T-cell (primary cell): ENCODE data around the gene SLC16A12. TPM values are rescaled to one million over a fixed set of nuclear protein-coding genes. Genes with fewer than 3 reads are reported as not detected.
"Not testable (repeated sequence)": the region's sequence is repeated elsewhere in the genome, so short reads cannot be mapped to it uniquely, and the experiment has no call there.

Experiments
- ATAC-seq, 4 experiments: fragments of 200-7000 bp in 3 of 4; fragments of 150-1000 bp in 1 of 4; cut with Tn5 transposase; replicated peaks in 1 of 4; 1 replicate in 3 of 4; 2 replicates in 1 of 4; pipeline ENCODE4 v1.10.0; 2021; ENCODE audit warnings: moderate library complexity in 3 of 4, mild to moderate bottlenecking in 2 of 4, moderate number of reproducible peaks in 1 of 4
- CTCF ChIA-PET, 2 donors: fragments of 300-600 bp; sonication (Branson Sonifier 250); formaldehyde crosslinking; loops; one replicate each; lab custom pipeline; 2022; ENCODE audit warnings: antibody characterized with exemption in 2 of 2; lab: Charles Lee
- POLR2A ChIA-PET, 2 donors: fragments of 300-600 bp; sonication (Branson Sonifier 250); formaldehyde crosslinking; loops; one replicate each; lab custom pipeline; 2022; ENCODE audit warnings: antibody characterized with exemption in 2 of 2; lab: Charles Lee
- DNase-seq, 35 experiments: peaks; one replicate each; pipeline versions ENCODE4 v3.0.0 to v3.0.0-alpha.2; 2013 to 2023
- H3K27ac ChIP-seq: one replicate; pipeline ENCODE4 v1.5.1; 2013; ENCODE audit warnings: low read length
- H3K27me3 ChIP-seq, 2 experiments: replicated peaks in 1 of 2; 1 replicate in 1 of 2; 2 replicates in 1 of 2; pipeline versions ENCODE4 v1.6.1 to v1.7.0; 2013; ENCODE audit warnings: low read length in 1 of 2, mixed read lengths in 1 of 2; ENCODE audit not compliant: control insufficient read depth in 2 of 2, insufficient read depth in 2 of 2; ENCODE audit errors: extremely low read depth in 1 of 2
- H3K36me3 ChIP-seq, 2 donors: 1 replicate in 1 of 2; 2 replicates in 1 of 2; pipeline versions ENCODE4 v1.6.1 to v1.7.0; 2013; ENCODE audit warnings: low read length in 1 of 2; ENCODE audit not compliant: control insufficient read depth in 2 of 2, insufficient read depth in 1 of 2; ENCODE audit errors: extremely low read depth in 1 of 2
- H3K4me1 ChIP-seq, 2 experiments: 1 replicate in 1 of 2; 2 replicates in 1 of 2; pipeline versions ENCODE4 v1.6.1 to v1.7.0; 2013; ENCODE audit warnings: low read length in 2 of 2, mixed read lengths in 1 of 2; ENCODE audit not compliant: insufficient read depth in 2 of 2, control insufficient read depth in 1 of 2; ENCODE audit errors: extremely low read depth in 1 of 2
- H3K4me3 ChIP-seq, 2 donors: 1 replicate in 1 of 2; 2 replicates in 1 of 2; pipeline versions ENCODE4 v1.5.1 to v1.7.0; 2013; ENCODE audit warnings: mild to moderate bottlenecking in 2 of 2, low read length in 1 of 2, moderate library complexity in 1 of 2; ENCODE audit not compliant: control insufficient read depth in 1 of 2; ENCODE audit errors: extremely low read depth in 1 of 2
- H3K9me3 ChIP-seq: 2 replicates; pipeline ENCODE4 v1.7.0; 2013
- H3K27ac Mint-ChIP-seq, 2 donors: one replicate each; pipeline ENCODE4 v1.8.0; 2020 to 2021; ENCODE audit warnings: mild to moderate bottlenecking in 2 of 2, mixed read lengths in 2 of 2
- H3K27me3 Mint-ChIP-seq, 2 donors: one replicate each; pipeline ENCODE4 v1.8.0; 2021 to 2022; ENCODE audit warnings: mixed read lengths in 2 of 2
- H3K36me3 Mint-ChIP-seq: one replicate; pipeline ENCODE4 v1.8.0; 2021; ENCODE audit warnings: mixed read lengths
- H3K4me1 Mint-ChIP-seq, 3 donors: one replicate each; pipeline ENCODE4 v1.8.0; 2020 to 2022; ENCODE audit warnings: mixed read lengths in 3 of 3, mild to moderate bottlenecking in 1 of 3
- H3K4me3 Mint-ChIP-seq, 3 donors: one replicate each; pipeline ENCODE4 v1.8.0; 2020 to 2022; ENCODE audit warnings: mild to moderate bottlenecking in 3 of 3, mixed read lengths in 3 of 3, moderate library complexity in 3 of 3
- H3K9me3 Mint-ChIP-seq, 3 donors: one replicate each; pipeline ENCODE4 v1.8.0; 2020 to 2022; ENCODE audit warnings: mixed read lengths in 3 of 3
- WGBS: methylation state at CpG from one replicate; pipeline ENCODE4 v1.1.5; 2013; ENCODE audit warnings: missing lambda C conversion rate; ENCODE audit not compliant: insufficient coverage; 5-methylcytosine and 5-hydroxymethylcytosine counted together
- total RNA-seq, 35 experiments: library from RNA in 6 of 35; stranded (reverse) in 6 of 35; fragments of 120-200 nt in 1 of 35; gene quantifications; one replicate each; pipeline versions ENCODE4 v1.2.1 to v1.2.4 and lab custom pipeline; 2013 to 2026

The SLC16A12 gene
- total RNA-seq, 5 donors from 2014 or later (not counting 1 experiment from before 2014, with no cell fraction given) = not detected

DNA sequence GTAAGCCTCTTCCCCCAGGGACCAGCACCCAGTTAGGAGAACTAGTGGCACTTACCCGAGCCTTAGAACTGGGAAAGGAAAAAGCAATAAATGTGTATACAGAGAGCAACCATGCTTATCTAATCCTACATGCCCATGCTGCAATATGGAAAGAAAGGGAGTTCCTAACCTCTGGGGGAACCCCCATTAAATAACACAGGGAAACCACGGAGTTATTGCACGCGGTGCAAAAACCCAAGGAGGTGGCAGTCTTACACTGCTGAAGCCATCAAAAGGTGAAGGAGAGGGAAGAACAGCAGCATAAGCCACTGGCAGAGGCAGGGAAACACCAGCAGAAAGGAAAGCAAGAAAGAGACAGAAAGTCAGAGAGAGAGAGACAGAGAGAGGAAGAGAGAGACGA lies 124.8 kb downstream of the SLC16A12 start:
- H3K27me3 Mint-ChIP-seq, POLR2A ChIA-PET: not testable (repeated sequence)
- no CpG with 5 or more reads among the region's 5 CpGs for WGBS

DNA sequence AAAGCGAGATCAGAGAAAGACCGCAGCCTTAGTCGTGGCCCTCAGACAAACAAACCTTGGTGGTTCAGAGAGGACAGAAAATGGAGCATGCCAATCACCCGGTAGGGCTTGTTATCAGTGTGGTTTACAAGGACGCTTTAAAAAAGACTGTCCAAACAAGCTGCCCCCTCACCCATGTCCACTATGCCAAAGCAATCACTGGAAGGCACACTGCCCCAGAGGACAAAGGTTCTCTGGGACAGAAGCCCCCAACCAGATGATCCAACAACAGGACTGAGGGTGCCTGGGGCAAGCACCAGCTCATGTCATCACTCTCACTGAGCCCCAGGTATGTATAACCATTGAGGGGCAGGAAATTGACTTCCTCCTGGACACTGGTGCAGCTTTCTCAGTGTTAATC lies 126.1 kb downstream of the SLC16A12 start:
- H3K27ac ChIP-seq, H3K27me3 ChIP-seq, CTCF ChIA-PET, H3K27ac Mint-ChIP-seq, H3K36me3 ChIP-seq, H3K4me3 ChIP-seq, POLR2A ChIA-PET, H3K9me3 ChIP-seq, ATAC-seq, DNase-seq, H3K27me3 Mint-ChIP-seq, H3K9me3 Mint-ChIP-seq, H3K4me3 Mint-ChIP-seq: not testable (repeated sequence)
- 100% methylated on average over 1 of the region's 5 CpGs for WGBS
- peaks cover 6 to 10% of the 10 kb centered on the region in 2 experiments for H3K4me1 ChIP-seq
- H3K4me1 Mint-ChIP-seq = peaks cover 26 to 32% (median 30%) of the 10 kb centered on the region in 3 donors
- H3K36me3 Mint-ChIP-seq = peaks cover 22% of the 10 kb centered on the region

More for the DNA sequence above, 124.8 kb downstream of the SLC16A12 start:
- ATAC-seq, H3K27me3 ChIP-seq, H3K36me3 ChIP-seq, H3K4me3 ChIP-seq, CTCF ChIA-PET, DNase-seq, H3K27ac ChIP-seq, H3K27ac Mint-ChIP-seq, H3K9me3 Mint-ChIP-seq, H3K9me3 ChIP-seq, H3K4me3 Mint-ChIP-seq: not testable (repeated sequence)
- H3K4me1 ChIP-seq = peaks cover 6 to 15% of the 10 kb centered on the region in 2 experiments
- Mint-ChIP-seq H3K4me1 (peaks cover 30 to 37% (median 33%) of the 10 kb centered on the region in 3 donors), H3K36me3 (peaks cover 12% of the 10 kb centered on the region)

DNA sequence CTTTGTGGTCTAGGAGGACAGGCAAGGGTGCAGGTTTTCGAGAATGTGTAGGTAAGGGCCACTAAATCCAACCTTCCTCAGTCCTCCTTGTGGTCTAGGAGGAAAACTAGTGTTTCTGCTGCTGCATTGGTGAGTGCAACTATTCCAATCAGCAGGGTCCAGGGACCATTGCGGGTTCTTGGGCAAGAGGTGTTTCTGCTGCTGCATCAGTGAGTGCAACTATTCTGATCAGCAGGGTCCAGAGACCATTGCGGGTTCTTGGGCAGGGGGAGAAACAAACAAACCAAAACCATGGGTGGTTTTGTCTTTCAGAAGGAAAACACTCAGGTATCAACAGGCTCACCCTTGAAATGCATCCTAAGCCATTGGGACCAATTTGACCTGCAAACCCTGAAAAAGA lies 127.6 kb downstream of the SLC16A12 start:
- H3K4me1 ChIP-seq, H3K27ac Mint-ChIP-seq, H3K4me3 ChIP-seq, H3K9me3 ChIP-seq, ATAC-seq, POLR2A ChIA-PET, H3K27me3 ChIP-seq, H3K27me3 Mint-ChIP-seq, H3K27ac ChIP-seq, CTCF ChIA-PET, H3K9me3 Mint-ChIP-seq, H3K4me3 Mint-ChIP-seq, DNase-seq, H3K36me3 ChIP-seq: not testable (repeated sequence)
- Mint-ChIP-seq H3K36me3 (peaks cover 35% of the 10 kb centered on the region), H3K4me1 (peaks cover 20 to 24% (median 23%) of the 10 kb centered on the region in 3 donors)
- 94% methylated on average over 2 of the region's 3 CpGs for WGBS

DNA sequence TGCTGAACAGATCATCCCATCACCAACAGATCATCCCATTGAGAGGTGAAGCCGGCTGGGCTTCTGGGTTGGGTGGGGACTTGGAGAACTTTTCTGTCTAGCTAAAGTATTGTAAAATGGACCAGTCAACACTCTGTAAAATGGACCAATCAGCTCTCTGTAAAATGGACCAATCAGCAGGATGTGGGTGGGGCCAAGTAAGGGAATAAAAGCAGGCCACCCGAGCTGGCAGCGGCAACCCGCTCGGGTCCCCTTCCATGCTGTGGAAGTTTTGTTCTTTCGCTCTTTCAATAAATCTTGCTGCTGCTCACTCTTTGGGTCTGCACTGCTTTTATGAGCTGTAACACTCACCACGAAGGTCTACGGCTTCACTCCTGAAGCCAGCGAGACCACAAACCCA lies 129.2 kb downstream of the SLC16A12 start:
- H3K9me3 ChIP-seq, H3K4me3 ChIP-seq, CTCF ChIA-PET, H3K27ac Mint-ChIP-seq, H3K9me3 Mint-ChIP-seq, H3K36me3 ChIP-seq, H3K27me3 Mint-ChIP-seq, H3K4me3 Mint-ChIP-seq, H3K4me1 ChIP-seq, H3K27me3 ChIP-seq, ATAC-seq, DNase-seq, H3K27ac ChIP-seq: not testable (repeated sequence)
- 95% methylated on average over 8 of the region's 9 CpGs for WGBS
- POLR2A ChIA-PET = interaction anchor here in 1 of 2 donors (0.6 kb wide), 1 partner anchor 117 kb away, joined by 3 read pairs; no protein-coding TSS in a partner anchor
- Mint-ChIP-seq H3K4me1 (peaks cover 6 to 21% (median 21%) of the 10 kb centered on the region in 3 donors), H3K36me3 (peaks cover 48% of the 10 kb centered on the region)

DNA sequence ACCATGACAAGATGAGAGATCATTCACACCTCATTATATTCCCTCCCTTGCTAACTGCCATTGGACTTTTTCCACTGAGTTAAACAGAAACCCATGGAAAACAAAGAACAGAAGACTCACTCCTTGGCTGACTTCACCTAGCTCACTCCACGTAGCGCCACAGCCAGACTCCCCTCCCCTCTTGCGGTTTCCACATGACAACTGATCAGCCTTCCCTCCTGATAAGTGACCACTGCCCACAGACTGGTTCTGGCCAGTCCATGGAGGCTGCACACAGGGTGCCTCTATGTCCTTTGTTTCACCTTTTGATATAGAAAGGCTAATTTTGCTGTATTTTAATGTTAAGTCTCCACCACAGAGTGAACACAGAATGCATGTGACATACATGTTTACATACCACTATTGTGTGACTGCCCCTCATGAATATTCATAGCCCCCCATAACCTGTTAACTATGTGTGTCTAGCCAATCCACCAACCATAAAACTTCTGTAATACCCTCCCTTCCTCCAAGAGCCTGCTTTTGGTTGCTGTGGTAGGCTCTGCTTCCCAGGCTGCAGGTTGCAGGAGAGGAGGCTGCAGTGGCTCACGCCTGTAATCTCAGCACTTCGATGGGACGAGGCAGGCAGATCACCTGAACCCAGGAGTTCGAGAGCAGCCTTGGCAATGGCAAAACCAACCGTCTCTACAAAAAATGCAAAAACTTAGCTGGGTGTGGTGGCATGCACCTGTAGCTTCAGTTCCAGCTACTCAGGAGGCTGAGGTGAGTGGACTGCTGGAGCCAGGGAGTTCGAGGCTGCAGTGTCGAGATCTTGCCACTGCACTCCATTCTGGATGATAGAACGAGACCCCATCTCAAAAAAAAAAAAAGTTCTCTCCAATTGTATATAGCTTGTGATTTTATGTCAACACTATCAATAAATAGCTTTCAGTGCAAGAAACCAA lies 131.0 kb downstream of the SLC16A12 start:
- H3K36me3 Mint-ChIP-seq = peaks cover 60% of the 10 kb centered on the region
- CTCF ChIA-PET = interaction anchor here in 1 of 2 donors (0.6 to 1.0 kb wide), 3 partner anchors 10 to 19 kb away, joined by 3 to 6 read pairs (median 3); partner anchors contain the start of genes IFIT1 and IFIT5

GRCh38 chr10:89403043-89403442 lies 132.4 kb downstream of the SLC16A12 start:
- peaks cover 21 to 42% (median 39%) of the 10 kb centered on the region in 3 donors for H3K4me1 Mint-ChIP-seq
- H3K27me3 Mint-ChIP-seq = no peaks in the 10 kb centered on the region
- no peaks in the 10 kb centered on the region for H3K4me1 ChIP-seq
- DNase-seq = no peak
- no peak overlapping the region for H3K4me3 Mint-ChIP-seq
- no peak for ATAC-seq
- H3K27ac Mint-ChIP-seq = peak overlapping the region in 1 of 2 donors; percentile 48
- ChIA-PET CTCF (interaction anchor here in 1 of 2 donors (1.0 to 1.4 kb wide), 2 partner anchors 11 kb away, joined by 3 to 4 read pairs; partner anchors contain the start of genes IFIT1 and IFIT5), POLR2A (interaction anchor here in 1 of 2 donors (0.7 kb wide), 1 partner anchor 14 kb away, joined by 3 read pairs; no protein-coding TSS in a partner anchor)
- H3K9me3 Mint-ChIP-seq = no peaks in the 10 kb centered on the region
- WGBS = no CpG with 5 or more reads among the region's 2 CpGs
- H3K27ac ChIP-seq = no peak overlapping the region
- no peaks in the 10 kb centered on the region for H3K27me3 ChIP-seq
- no peak overlapping the region for H3K4me3 ChIP-seq
- no peaks in the 10 kb centered on the region for H3K9me3 ChIP-seq
- H3K36me3 ChIP-seq = peaks cover 3 to 9% of the 10 kb centered on the region in 2 donors
- H3K36me3 Mint-ChIP-seq = peaks cover 69% of the 10 kb centered on the region

More for the DNA sequence above, 131.0 kb downstream of the SLC16A12 start:
- no peaks in the 10 kb centered on the region for H3K9me3 Mint-ChIP-seq
- H3K4me3 ChIP-seq = no peak overlapping the region
- WGBS = 89% methylated on average over 8 of the region's 11 CpGs
- peak overlapping the region; percentile 37 to 72 for H3K27ac Mint-ChIP-seq
- DNase-seq (no peak), ATAC-seq (no peak)
- H3K4me3 Mint-ChIP-seq = no peak overlapping the region
- no peaks in the 10 kb centered on the region for H3K27me3 ChIP-seq
- H3K9me3 ChIP-seq = no peaks in the 10 kb centered on the region
- peaks cover 3 to 9% of the 10 kb centered on the region in 2 donors for H3K36me3 ChIP-seq
- H3K4me1 ChIP-seq = no peaks in the 10 kb centered on the region
- no peaks in the 10 kb centered on the region for H3K27me3 Mint-ChIP-seq
- POLR2A ChIA-PET = no interaction called here
- peaks cover 12 to 29% (median 26%) of the 10 kb centered on the region in 3 donors for H3K4me1 Mint-ChIP-seq
- H3K27ac ChIP-seq = no peak overlapping the region
